ENCODE results near the gene REG3A. TPM values are rescaled to one million over a fixed set of nuclear protein-coding genes. Genes with fewer than 3 reads are reported as not detected.
A peak's percentile ranks its signal among the peaks of the same experiment; 100 is the strongest.

REG3A gene
- total RNA-seq, 1 donor from 2014 or later = not detected

DNA sequence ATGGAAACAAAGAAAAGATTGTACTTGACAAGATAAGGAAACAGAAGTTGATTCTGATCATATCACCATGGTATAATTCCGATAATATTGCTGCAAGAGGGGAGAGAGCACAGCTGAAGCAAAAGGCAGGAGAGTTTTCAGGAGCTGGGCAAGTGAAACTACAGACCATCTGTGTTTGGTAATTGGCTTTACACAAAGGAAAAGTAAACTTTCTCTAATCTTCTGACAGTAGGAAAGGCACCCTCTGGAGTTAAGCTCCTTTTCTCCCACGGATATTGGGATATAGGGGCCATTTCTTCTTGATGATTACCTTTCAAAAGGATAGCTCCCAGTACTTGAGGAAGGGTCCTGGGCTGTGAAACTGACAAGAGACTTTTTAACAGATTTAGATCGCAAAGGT is 29.9 kb upstream of the REG3A start:
- H3K27ac Mint-ChIP-seq = no peak overlapping the region
- Histone ChIP-seq H3K4me2 (peak overlapping the region; percentile 86), H4K20me1 (ENCODE audit: low read depth) (no peaks in the 10 kb centered on the region), H3K27ac (peak overlapping the region; percentile 60), H3K9ac (no peak overlapping the region), H3K36me3 (no peaks in the 10 kb centered on the region), H3K4me3 (peak overlapping the region; percentile 41), H2AFZ (replicated peaks) (no peak overlapping the region), H3K79me2 (ENCODE audit: low read depth) (no peaks in the 10 kb centered on the region), H3F3A (ENCODE audit: low read depth) (peaks cover 29% of the 10 kb centered on the region), H3K9me3 (ENCODE audit: low read depth) (no peaks in the 10 kb centered on the region), H3K4me1 (peaks cover 44% of the 10 kb centered on the region), H3K27me3 (peaks cover 12% of the 10 kb centered on the region)
- TF ChIP-seq EZH2phosphoT487 (IDR thresholded peaks at IDR 0.05) (peak; percentile 89), EZH2 (IDR thresholded peaks at IDR 0.05) (no peak)
- peaks cover 34% of the 10 kb centered on the region for H3K4me1 Mint-ChIP-seq
- H3K27me3 Mint-ChIP-seq (ENCODE audit: insufficient read depth, low read depth) = peaks cover 13% of the 10 kb centered on the region
- DNase-seq (ENCODE audit: low spot score) = peak; percentile 87
- H3K4me3 Mint-ChIP-seq = no peak overlapping the region
- H3K9me3 Mint-ChIP-seq = peaks cover 2% of the 10 kb centered on the region
- H3K36me3 Mint-ChIP-seq = no peaks in the 10 kb centered on the region

DNA sequence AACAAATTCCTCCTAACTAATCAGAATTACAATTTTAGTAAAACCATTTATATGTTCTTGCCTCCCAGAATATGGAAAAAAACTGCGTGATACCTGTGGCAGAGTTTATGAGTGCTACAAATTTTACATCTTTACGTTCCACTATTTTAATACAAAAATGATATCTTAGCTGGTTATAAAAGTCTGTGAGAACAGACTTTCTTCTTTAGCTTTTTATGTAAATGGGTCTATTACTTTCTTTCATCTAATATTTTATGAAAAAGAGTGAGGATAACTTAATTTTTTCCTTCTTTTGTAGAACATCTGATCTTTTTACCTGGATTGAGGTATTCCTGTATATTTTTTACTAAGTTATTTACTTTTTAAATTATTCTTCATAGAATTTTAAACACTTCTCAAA is 22.1 kb upstream of the REG3A start:
- no peak overlapping the region for H2AFZ ChIP-seq (replicated peaks)
- no peak overlapping the region for H3K9ac ChIP-seq
- no peak overlapping the region for H3K4me3 Mint-ChIP-seq
- no peak for TF ChIP-seq EZH2phosphoT487 (IDR thresholded peaks at IDR 0.05)
- TF ChIP-seq, protein P1, sequence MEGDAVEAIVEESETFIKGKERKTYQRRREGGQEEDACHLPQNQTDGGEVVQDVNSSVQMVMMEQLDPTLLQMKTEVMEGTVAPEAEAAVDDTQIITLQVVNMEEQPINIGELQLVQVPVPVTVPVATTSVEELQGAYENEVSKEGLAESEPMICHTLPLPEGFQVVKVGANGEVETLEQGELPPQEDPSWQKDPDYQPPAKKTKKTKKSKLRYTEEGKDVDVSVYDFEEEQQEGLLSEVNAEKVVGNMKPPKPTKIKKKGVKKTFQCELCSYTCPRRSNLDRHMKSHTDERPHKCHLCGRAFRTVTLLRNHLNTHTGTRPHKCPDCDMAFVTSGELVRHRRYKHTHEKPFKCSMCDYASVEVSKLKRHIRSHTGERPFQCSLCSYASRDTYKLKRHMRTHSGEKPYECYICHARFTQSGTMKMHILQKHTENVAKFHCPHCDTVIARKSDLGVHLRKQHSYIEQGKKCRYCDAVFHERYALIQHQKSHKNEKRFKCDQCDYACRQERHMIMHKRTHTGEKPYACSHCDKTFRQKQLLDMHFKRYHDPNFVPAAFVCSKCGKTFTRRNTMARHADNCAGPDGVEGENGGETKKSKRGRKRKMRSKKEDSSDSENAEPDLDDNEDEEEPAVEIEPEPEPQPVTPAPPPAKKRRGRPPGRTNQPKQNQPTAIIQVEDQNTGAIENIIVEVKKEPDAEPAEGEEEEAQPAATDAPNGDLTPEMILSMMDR (IDR thresholded peaks at IDR 0.05) = no peak
- TF ChIP-seq EZH2 (IDR thresholded peaks at IDR 0.05) = no peak
- H3K9me3 ChIP-seq (ENCODE audit: low read depth) = peaks cover 18% of the 10 kb centered on the region
- peaks cover 7% of the 10 kb centered on the region for H3F3A ChIP-seq (ENCODE audit: low read depth)
- no peak overlapping the region for H3K27ac Mint-ChIP-seq
- H3K36me3 Mint-ChIP-seq = no peaks in the 10 kb centered on the region
- peaks cover 6% of the 10 kb centered on the region for H3K27me3 Mint-ChIP-seq (ENCODE audit: insufficient read depth, low read depth)
- H4K20me1 ChIP-seq (ENCODE audit: low read depth) = no peaks in the 10 kb centered on the region
- H3K79me2 ChIP-seq (ENCODE audit: low read depth) = no peaks in the 10 kb centered on the region
- DNase-seq (ENCODE audit: low spot score) = no peak
- H3K27me3 ChIP-seq = no peaks in the 10 kb centered on the region
- H3K36me3 ChIP-seq = no peaks in the 10 kb centered on the region
- peaks cover 28% of the 10 kb centered on the region for H3K9me3 Mint-ChIP-seq
- no peak overlapping the region for H3K27ac ChIP-seq
- peaks cover 11% of the 10 kb centered on the region for H3K4me1 ChIP-seq
- no peak overlapping the region for H3K4me2 ChIP-seq
- no peak overlapping the region for H3K4me3 ChIP-seq
- H3K4me1 Mint-ChIP-seq = peaks cover 13% of the 10 kb centered on the region

DNA sequence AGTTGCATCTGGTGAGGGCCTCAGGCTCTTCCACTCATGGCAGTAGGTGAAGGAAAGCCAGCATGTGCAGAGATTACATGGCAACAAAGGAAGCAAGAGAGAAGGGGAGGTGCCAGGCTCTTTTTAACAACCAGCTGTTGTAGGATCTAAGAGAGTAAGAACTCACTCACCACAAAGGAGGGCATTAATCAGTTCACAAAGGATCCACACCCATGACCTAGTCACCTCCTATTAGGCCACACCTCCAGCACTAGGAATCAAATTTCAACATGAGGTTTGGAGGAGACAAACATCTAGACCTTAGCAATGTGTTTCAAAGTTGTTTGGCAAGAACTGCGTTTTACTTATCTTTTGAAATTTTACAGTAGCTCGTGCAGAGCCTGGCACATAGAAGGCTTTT is 20.5 kb upstream of the REG3A start:
- no peak overlapping the region for H2AFZ ChIP-seq (replicated peaks)
- no peaks in the 10 kb centered on the region for H4K20me1 ChIP-seq (ENCODE audit: low read depth)
- H3K4me3 ChIP-seq = peak overlapping the region; percentile 3
- H3K4me1 Mint-ChIP-seq = peaks cover 13% of the 10 kb centered on the region
- peaks cover 2% of the 10 kb centered on the region for H3K27me3 Mint-ChIP-seq (ENCODE audit: insufficient read depth, low read depth)
- no peak overlapping the region for H3K4me3 Mint-ChIP-seq
- peaks cover 28% of the 10 kb centered on the region for H3K9me3 Mint-ChIP-seq
- H3K36me3 Mint-ChIP-seq = no peaks in the 10 kb centered on the region
- no peaks in the 10 kb centered on the region for H3K27me3 ChIP-seq
- DNase-seq (ENCODE audit: low spot score) = peak; percentile 21
- H3K9me3 ChIP-seq (ENCODE audit: low read depth) = peaks cover 18% of the 10 kb centered on the region
- peaks cover 7% of the 10 kb centered on the region for H3F3A ChIP-seq (ENCODE audit: low read depth)
- no peak overlapping the region for H3K27ac Mint-ChIP-seq
- peaks cover 8% of the 10 kb centered on the region for H3K4me1 ChIP-seq
- H3K9ac ChIP-seq = no peak overlapping the region
- no peak for TF ChIP-seq EZH2phosphoT487 (IDR thresholded peaks at IDR 0.05)
- H3K79me2 ChIP-seq (ENCODE audit: low read depth) = no peaks in the 10 kb centered on the region
- no peak overlapping the region for H3K4me2 ChIP-seq
- H3K36me3 ChIP-seq = no peaks in the 10 kb centered on the region
- H3K27ac ChIP-seq = no peak overlapping the region

DNA sequence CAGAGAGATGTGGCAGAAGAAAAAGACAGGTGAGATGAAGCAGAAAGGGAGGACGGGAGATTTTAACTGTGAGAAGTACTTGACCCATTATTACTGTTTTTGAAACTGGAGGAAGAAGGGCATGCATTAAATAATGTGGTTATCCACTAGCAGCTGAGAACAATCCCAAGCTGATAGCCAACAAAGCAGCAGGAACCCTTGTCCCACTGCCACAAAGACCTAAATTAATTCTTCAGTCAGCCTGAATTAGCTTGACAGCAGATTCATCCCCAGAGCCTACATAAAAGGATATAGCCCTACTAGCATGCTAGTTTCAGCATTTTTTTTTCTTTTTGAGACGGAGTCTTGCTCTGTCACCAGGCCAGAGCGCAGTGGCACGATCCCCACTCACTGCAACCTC is 19.5 kb upstream of the REG3A start:
- H3K9me3 ChIP-seq (ENCODE audit: low read depth) = peaks cover 18% of the 10 kb centered on the region
- H4K20me1 ChIP-seq (ENCODE audit: low read depth) = no peaks in the 10 kb centered on the region
- no peak overlapping the region for H3K27ac ChIP-seq
- H2AFZ ChIP-seq (replicated peaks) = no peak overlapping the region
- H3K4me3 ChIP-seq = no peak overlapping the region
- peaks cover 7% of the 10 kb centered on the region for H3F3A ChIP-seq (ENCODE audit: low read depth)
- no peak overlapping the region for H3K9ac ChIP-seq
- no peak for DNase-seq (ENCODE audit: low spot score)
- Mint-ChIP-seq H3K36me3 (no peaks in the 10 kb centered on the region), H3K27me3 (ENCODE audit: insufficient read depth, low read depth) (peaks cover 2% of the 10 kb centered on the region), H3K4me3 (no peak overlapping the region), H3K9me3 (peaks cover 28% of the 10 kb centered on the region), H3K4me1 (peaks cover 13% of the 10 kb centered on the region), H3K27ac (no peak overlapping the region)
- no peaks in the 10 kb centered on the region for H3K27me3 ChIP-seq
- peaks cover 8% of the 10 kb centered on the region for H3K4me1 ChIP-seq
- no peak overlapping the region for H3K4me2 ChIP-seq
- TF ChIP-seq, protein P1 (IDR thresholded peaks at IDR 0.05) = no peak
- TF ChIP-seq EZH2 (IDR thresholded peaks at IDR 0.05) = no peak
- no peak for TF ChIP-seq EZH2phosphoT487 (IDR thresholded peaks at IDR 0.05)
- no peaks in the 10 kb centered on the region for H3K36me3 ChIP-seq
- no peaks in the 10 kb centered on the region for H3K79me2 ChIP-seq (ENCODE audit: low read depth)
